Activated B cell treated with CpG ODN at 0.5 μM for 24 hours (primary cell): ENCODE results near the gene FBXL22. TPM values are rescaled to one million over a fixed set of nuclear protein-coding genes. Genes with fewer than 3 reads are reported as not detected.
A peak's percentile ranks its signal among the peaks of the same experiment; 100 is the strongest.

Experiments
- ATAC-seq: fragments of 200-7000 bp; cut with Tn5 transposase; one replicate; pipeline ENCODE4 v1.10.0; 2021; ENCODE audit warnings: low read depth, mild to moderate bottlenecking, moderate library complexity
- CTCF ChIA-PET: fragments of 350-600 bp; sonication (Branson Sonifier 250); formaldehyde crosslinking; loops from one replicate; lab custom pipeline; 2021; ENCODE audit warnings: antibody characterized with exemption; lab: Charles Lee
- POLR2A ChIA-PET: fragments of 350-600 bp; sonication (Branson Sonifier 250); formaldehyde crosslinking; loops from one replicate; lab custom pipeline; 2021; ENCODE audit warnings: antibody characterized with exemption; lab: Charles Lee
- DNase-seq: peaks from one replicate; pipeline ENCODE4 v3.0.0; 2022
- H3K27ac Mint-ChIP-seq: one replicate; pipeline ENCODE4 v1.8.0; 2020; ENCODE audit warnings: mixed read lengths
- H3K27me3 Mint-ChIP-seq: one replicate; pipeline ENCODE4 v1.8.0; 2021; ENCODE audit warnings: mixed read lengths
- H3K36me3 Mint-ChIP-seq: one replicate; pipeline ENCODE4 v1.8.0; 2021; ENCODE audit warnings: low read depth, mixed read lengths
- H3K4me1 Mint-ChIP-seq: one replicate; pipeline ENCODE4 v1.8.0; 2021; ENCODE audit warnings: mixed read lengths
- H3K4me3 Mint-ChIP-seq: one replicate; pipeline ENCODE4 v1.8.0; 2020; ENCODE audit warnings: mild to moderate bottlenecking, mixed read lengths
- H3K9me3 Mint-ChIP-seq: one replicate; pipeline ENCODE4 v1.8.0; 2020; ENCODE audit warnings: mixed read lengths
- intact Hi-C: fragments of 100-400 bp; cut with micrococcal nuclease; formaldehyde crosslinking; loops from one replicate; pipeline ENCODE4 v1.15.1; 2024
- total RNA-seq: library from RNA; stranded (reverse); gene quantifications from 2 replicates; pipeline ENCODE4 v1.2.3, GENCODE V29; 2022
- TF ChIP-seq, protein P1 (sequence below): fragments of 200-600 bp; IDR thresholded peaks from one replicate; pipeline ENCODE4 v1.8.0; 2022; ENCODE audit warnings: antibody characterized with exemption, mild to moderate bottlenecking

Gene FBXL22
- total RNA-seq, 1 donor from 2014 or later = 1.2 TPM

DNA sequence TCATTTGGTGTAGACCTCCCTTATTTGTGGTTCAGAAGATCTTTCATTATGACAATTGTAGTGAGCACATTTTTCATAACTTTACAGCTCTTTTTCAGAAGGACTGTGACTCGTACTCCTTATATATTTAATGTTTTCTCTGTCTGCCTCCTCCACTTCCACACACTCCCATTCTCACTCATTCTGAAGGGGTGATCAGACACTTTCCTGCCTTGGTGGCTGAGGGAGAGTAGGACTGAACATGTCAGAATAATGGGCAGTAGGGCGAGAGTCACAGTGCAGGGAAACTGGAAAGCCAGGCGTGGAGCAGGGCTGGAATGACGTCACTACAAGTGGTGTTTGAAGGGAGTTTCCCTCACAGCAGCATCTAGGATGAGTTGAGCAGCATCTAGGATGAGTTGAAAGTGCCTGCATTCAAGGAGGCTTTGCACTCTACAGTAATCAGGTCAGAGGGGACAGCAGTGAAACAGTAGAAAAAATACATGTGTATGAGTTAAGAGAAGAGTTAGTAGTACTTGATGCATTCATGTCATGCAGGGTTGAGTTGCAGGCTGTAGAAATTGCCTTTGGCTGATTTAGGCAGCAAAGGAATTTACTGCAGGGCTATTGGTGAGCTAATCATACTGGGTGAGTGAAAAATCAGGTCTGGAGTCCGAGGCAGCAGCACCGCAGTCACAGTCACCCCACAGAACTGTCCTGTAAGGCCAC is 36.3 kb upstream of the FBXL22 start:
- Mint-ChIP-seq H3K4me1 (peaks cover 11% of the 10 kb centered on the region), H3K27ac (peak overlapping the region; percentile 71), H3K36me3 (peaks cover 89% of the 10 kb centered on the region), H3K4me3 (no peak overlapping the region), H3K9me3 (no peaks in the 10 kb centered on the region), H3K27me3 (no peaks in the 10 kb centered on the region)
- DNase-seq (no peak), ATAC-seq (no peak)
- ChIA-PET POLR2A (no interaction called here), CTCF (no interaction called here)
- TF ChIP-seq, protein P1, sequence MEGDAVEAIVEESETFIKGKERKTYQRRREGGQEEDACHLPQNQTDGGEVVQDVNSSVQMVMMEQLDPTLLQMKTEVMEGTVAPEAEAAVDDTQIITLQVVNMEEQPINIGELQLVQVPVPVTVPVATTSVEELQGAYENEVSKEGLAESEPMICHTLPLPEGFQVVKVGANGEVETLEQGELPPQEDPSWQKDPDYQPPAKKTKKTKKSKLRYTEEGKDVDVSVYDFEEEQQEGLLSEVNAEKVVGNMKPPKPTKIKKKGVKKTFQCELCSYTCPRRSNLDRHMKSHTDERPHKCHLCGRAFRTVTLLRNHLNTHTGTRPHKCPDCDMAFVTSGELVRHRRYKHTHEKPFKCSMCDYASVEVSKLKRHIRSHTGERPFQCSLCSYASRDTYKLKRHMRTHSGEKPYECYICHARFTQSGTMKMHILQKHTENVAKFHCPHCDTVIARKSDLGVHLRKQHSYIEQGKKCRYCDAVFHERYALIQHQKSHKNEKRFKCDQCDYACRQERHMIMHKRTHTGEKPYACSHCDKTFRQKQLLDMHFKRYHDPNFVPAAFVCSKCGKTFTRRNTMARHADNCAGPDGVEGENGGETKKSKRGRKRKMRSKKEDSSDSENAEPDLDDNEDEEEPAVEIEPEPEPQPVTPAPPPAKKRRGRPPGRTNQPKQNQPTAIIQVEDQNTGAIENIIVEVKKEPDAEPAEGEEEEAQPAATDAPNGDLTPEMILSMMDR = no peak
- intact Hi-C loops = no loop called here

DNA sequence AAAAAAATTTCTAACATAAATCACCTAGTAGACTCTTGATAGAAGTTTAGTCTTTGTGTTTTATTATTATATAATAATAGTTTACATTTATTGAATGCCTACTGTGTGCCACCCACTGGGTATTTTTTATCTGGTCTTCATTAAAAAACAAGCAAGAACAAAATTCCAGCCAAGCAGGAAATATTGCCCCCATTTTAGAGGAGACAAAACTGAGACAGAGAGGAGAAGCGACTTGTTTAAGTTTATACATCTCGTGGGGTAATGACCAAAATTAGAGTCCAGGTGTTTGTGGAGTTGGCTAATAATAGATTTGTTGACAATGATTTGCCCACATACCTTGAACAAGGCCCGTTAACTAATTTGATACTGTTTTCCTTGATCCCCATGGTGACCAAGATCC is 33.1 kb upstream of the FBXL22 start:
- Mint-ChIP-seq H3K27ac (no peak overlapping the region), H3K27me3 (no peaks in the 10 kb centered on the region), H3K4me3 (no peak overlapping the region), H3K36me3 (peaks cover 82% of the 10 kb centered on the region), H3K4me1 (peaks cover 11% of the 10 kb centered on the region), H3K9me3 (no peaks in the 10 kb centered on the region)
- intact Hi-C loops = no loop called here
- ChIA-PET POLR2A (interaction anchor here (1.2 to 1.5 kb wide), 2 partner anchors 8 to 33 kb away, joined by 3 read pairs; partner anchors contain the start of gene FBXL22), CTCF (interaction anchor here (0.9 to 1.3 kb wide), 4 partner anchors 32 to 97 kb away, joined by 3 to 6 read pairs (median 4); no protein-coding TSS in a partner anchor)
- ATAC-seq (no peak), DNase-seq (no peak)
- TF ChIP-seq, protein P1 = no peak

DNA sequence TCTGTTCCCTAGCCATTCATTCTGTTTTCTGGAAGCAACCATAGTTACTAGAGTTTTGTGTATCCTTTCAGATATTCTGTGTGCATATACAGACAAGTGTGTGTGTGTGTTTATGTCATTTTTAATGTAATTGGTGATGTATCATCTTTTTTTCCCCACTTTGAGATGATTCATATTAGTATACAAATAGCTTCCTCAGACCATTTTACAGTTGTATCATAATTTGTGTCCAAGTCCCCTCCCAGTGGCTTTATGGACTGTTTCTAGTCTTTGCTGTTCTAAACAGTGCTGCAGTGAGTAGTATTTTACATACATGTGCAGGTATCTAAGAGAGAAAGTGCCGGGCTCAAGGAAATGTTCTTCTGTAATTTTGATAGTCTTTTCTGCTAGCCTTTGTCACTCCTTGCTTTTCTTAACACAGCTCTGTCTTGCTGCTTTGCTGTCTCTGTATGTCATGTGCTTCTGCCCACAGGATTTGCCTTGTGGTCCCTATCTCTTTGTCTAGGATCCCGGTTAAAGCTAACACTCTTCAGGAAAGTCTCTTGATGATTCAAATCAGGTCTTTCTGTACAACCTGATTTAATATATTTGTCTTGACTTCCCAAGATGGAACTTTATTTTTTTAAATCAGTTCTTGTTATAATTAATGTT is 31.5 kb upstream of the FBXL22 start:
- no peak for DNase-seq
- H3K36me3 Mint-ChIP-seq = peaks cover 83% of the 10 kb centered on the region
- no peaks in the 10 kb centered on the region for H3K9me3 Mint-ChIP-seq
- H3K27ac Mint-ChIP-seq = peak overlapping the region; percentile 10
- intact Hi-C loops = no loop called here
- no peaks in the 10 kb centered on the region for H3K27me3 Mint-ChIP-seq
- CTCF ChIA-PET = interaction anchor here (0.8 to 1.6 kb wide), 3 partner anchors 53 to 100 kb away, joined by 3 to 5 read pairs (median 3); no protein-coding TSS in a partner anchor
- peaks cover 7% of the 10 kb centered on the region for H3K4me1 Mint-ChIP-seq
- TF ChIP-seq, protein P1 = no peak
- no peak overlapping the region for H3K4me3 Mint-ChIP-seq
- no peak for ATAC-seq
- POLR2A ChIA-PET = interaction anchor here (1.1 to 1.5 kb wide), 4 partner anchors 10 to 61 kb away, joined by 3 to 4 read pairs (median 3); partner anchors contain the start of genes FBXL22 and USP3

DNA sequence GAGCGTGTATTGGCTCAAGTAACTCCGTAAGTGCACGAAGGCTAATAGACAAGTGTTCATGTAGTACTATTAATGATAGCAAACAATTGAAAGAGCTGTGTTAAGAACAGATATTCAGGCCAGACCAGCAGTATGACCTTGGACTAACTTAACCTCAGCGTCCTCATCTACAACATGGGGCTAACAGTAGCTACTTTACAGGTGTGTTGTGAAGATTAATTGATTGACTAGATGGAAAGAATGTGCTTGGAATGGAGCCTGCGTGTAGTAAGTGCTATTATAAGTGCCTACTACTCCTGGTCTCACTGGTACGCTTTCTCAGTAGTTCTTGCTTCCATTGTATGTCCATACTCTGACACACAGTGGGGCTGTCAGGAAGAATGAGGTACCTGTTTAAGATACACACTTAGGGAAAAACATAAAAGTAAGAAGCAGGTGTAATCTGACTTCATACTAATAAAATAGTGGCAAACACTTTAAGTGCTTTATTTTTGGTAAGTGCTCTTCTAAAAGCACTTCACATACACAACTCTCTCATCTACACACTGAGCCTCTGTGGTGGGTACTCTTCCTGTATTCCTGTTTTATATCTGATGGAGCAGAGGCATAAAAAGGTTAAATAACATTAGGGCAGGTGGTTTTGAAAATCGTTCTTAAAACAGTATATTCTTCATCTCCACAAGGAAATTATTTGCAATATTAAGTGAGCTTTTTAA is 24.3 kb upstream of the FBXL22 start:
- intact Hi-C loops = no loop called here
- H3K4me3 Mint-ChIP-seq = no peak overlapping the region
- H3K27me3 Mint-ChIP-seq = no peaks in the 10 kb centered on the region
- no peaks in the 10 kb centered on the region for H3K4me1 Mint-ChIP-seq
- POLR2A ChIA-PET = no interaction called here
- H3K9me3 Mint-ChIP-seq = no peaks in the 10 kb centered on the region
- no peak for DNase-seq
- TF ChIP-seq, protein P1 = no peak
- CTCF ChIA-PET = interaction anchor here (1.5 kb wide), 1 partner anchor 106 kb away, joined by 6 read pairs; no protein-coding TSS in a partner anchor
- ATAC-seq = no peak
- peaks cover 83% of the 10 kb centered on the region for H3K36me3 Mint-ChIP-seq
- no peak overlapping the region for H3K27ac Mint-ChIP-seq
